ENCODE results near the gene IPO4.

DNA sequence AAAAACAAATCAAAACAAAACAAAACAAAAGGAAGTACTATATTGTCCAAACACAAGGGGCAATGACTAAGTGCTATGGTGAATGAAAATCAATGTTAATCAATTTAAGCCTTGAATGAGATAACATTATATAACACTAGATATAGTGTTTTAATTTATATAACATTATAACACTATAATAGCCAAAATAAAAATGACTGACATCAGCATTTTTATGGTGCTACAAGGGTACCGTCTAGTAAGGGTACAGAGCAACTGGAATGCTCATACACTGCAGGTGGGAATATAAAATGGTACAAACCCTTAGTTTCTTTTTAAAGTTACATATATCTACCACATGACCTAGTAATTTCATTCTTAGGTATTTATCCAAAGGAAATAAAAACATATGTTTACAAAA, 37.9 kb upstream of the IPO4 start:
- no peak for TF ChIP-seq FOXM1 (IDR thresholded peaks at IDR 0.05; ENCODE audit: borderline replicate concordance, low read depth)
- no peak for TF ChIP-seq TEAD4 (IDR thresholded peaks at IDR 0.05)
- TF ChIP-seq, protein P1, sequence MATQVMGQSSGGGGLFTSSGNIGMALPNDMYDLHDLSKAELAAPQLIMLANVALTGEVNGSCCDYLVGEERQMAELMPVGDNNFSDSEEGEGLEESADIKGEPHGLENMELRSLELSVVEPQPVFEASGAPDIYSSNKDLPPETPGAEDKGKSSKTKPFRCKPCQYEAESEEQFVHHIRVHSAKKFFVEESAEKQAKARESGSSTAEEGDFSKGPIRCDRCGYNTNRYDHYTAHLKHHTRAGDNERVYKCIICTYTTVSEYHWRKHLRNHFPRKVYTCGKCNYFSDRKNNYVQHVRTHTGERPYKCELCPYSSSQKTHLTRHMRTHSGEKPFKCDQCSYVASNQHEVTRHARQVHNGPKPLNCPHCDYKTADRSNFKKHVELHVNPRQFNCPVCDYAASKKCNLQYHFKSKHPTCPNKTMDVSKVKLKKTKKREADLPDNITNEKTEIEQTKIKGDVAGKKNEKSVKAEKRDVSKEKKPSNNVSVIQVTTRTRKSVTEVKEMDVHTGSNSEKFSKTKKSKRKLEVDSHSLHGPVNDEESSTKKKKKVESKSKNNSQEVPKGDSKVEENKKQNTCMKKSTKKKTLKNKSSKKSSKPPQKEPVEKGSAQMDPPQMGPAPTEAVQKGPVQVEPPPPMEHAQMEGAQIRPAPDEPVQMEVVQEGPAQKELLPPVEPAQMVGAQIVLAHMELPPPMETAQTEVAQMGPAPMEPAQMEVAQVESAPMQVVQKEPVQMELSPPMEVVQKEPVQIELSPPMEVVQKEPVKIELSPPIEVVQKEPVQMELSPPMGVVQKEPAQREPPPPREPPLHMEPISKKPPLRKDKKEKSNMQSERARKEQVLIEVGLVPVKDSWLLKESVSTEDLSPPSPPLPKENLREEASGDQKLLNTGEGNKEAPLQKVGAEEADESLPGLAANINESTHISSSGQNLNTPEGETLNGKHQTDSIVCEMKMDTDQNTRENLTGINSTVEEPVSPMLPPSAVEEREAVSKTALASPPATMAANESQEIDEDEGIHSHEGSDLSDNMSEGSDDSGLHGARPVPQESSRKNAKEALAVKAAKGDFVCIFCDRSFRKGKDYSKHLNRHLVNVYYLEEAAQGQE (IDR thresholded peaks at IDR 0.05; ENCODE audit: low read depth) = no peak
- no peak for TF ChIP-seq MAX (IDR thresholded peaks at IDR 0.05)
- TF ChIP-seq RAD21 (IDR thresholded peaks at IDR 0.05; ENCODE audit: low read depth) = no peak
- TF ChIP-seq CEBPB (IDR thresholded peaks at IDR 0.05) = no peak
- TF ChIP-seq NFIC (IDR thresholded peaks at IDR 0.05) = no peak
- no peak for TF ChIP-seq TAF1 (IDR thresholded peaks at IDR 0.05; ENCODE audit: low read depth)
- TF ChIP-seq EGR1 (IDR thresholded peaks at IDR 0.05) = no peak
- TF ChIP-seq CREB1 (IDR thresholded peaks at IDR 0.05; ENCODE audit: low read depth) = no peak
- no peak for TF ChIP-seq TCF12 (IDR thresholded peaks at IDR 0.05; ENCODE audit: low read depth)
